Nasal cavity respiratory epithelium epithelial cell of viscerocranial mucosa (primary cell): ENCODE measurements around the gene PITPNB. TPM values are rescaled to one million over a fixed set of nuclear protein-coding genes. Genes with fewer than 3 reads are reported as not detected.

Experiments used
- total RNA-seq: library from RNA; depleted of rRNA; stranded (reverse); fragments of >200 nt; gene quantifications from 2 replicates; pipeline ENCODE4 v1.2.3, GENCODE V29; 2014

Gene PITPNB
- 21.9 and 55.3 TPM in 2 replicates for total RNA-seq

GRCh38 chr22:27919222-27919941 is at the start of gene PITPNB:
Gene PITPNB (minus strand): TSS chr22:27919256. CDS start chr22:27919191, 65 bp downstream.

Other genes with a start within 250 kb of the PITPNB start
- 2.4 and 10.4 TPM in 2 replicates for gene MN1, start 117.5 kb downstream of the PITPNB start, total RNA-seq